Kidney (tissue), 14 donors: ENCODE measurements around the gene ARL3. TPM values are rescaled to one million over a fixed set of nuclear protein-coding genes. Genes with fewer than 3 reads are reported as not detected.

Experiments
- DNase-seq, 5 donors: peaks; one replicate each; pipeline ENCODE4 v3.0.0-alpha.2; 2013 to 2020
- FAIRE-seq: peaks from 2 replicates; lab custom pipeline; 2012; peaks lifted over from hg19 to GRCh38; lab: Jason Lieb, UNC
- H3K27ac ChIP-seq, 2 donors: one replicate each; pipeline ENCODE4 v1.7.0; 2013; ENCODE audit warnings: low read depth in 2 of 2, low read length in 2 of 2, inconsistent platforms in 1 of 2
- H3K27me3 ChIP-seq: one replicate; pipeline ENCODE4 v1.7.1; 2013; ENCODE audit warnings: low read length, inconsistent platforms; ENCODE audit not compliant: control insufficient read depth, insufficient read depth
- H3K36me3 ChIP-seq, 3 donors: one replicate each; pipeline versions ENCODE4 v1.7.0 to v1.7.1; 2013; ENCODE audit warnings: low read length in 3 of 3, control low read depth in 1 of 3, inconsistent platforms in 1 of 3; ENCODE audit not compliant: insufficient read depth in 3 of 3, control insufficient read depth in 2 of 3
- H3K4me1 ChIP-seq, 3 donors: one replicate each; pipeline versions ENCODE4 v1.7.0 to v1.7.1; 2013; ENCODE audit warnings: low read length in 3 of 3, inconsistent platforms in 1 of 3, low read depth in 1 of 3; ENCODE audit not compliant: control insufficient read depth in 2 of 3, insufficient read depth in 2 of 3
- H3K4me3 ChIP-seq, 3 donors: one replicate each; pipeline versions ENCODE4 v1.7.0 to v1.8.1; 2013; ENCODE audit warnings: low read length in 3 of 3, control low read depth in 1 of 3, inconsistent platforms in 1 of 3
- H3K9ac ChIP-seq, 3 donors: one replicate each; pipeline versions ENCODE4 v1.7.0 to v1.7.1; 2013; ENCODE audit warnings: low read length in 3 of 3, control low read depth in 1 of 3, inconsistent platforms in 1 of 3
- H3K9me3 ChIP-seq, 3 donors: one replicate each; pipeline versions ENCODE4 v1.7.0 to v1.7.1; 2013; ENCODE audit warnings: low read length in 3 of 3, control low read depth in 1 of 3, inconsistent platforms in 1 of 3; ENCODE audit not compliant: control insufficient read depth in 2 of 3, insufficient read depth in 1 of 3
- CTCF ChIP-seq: IDR thresholded peaks from 3 replicates; pipeline ENCODE4 v1.5.1; 2012; ENCODE audit warnings: mild to moderate bottlenecking, moderate library complexity, borderline replicate concordance; ENCODE audit not compliant: insufficient read depth; ENCODE audit errors: extremely low read depth
- intact Hi-C: fragments of 100-400 bp; cut with DNase I; formaldehyde crosslinking; loops from one replicate; pipeline ENCODE4 v1.11.1; 2022
- polyA plus RNA-seq: library from polyadenylated mRNA; stranded (reverse); fragments of 350-450 nt; fragmentation: Illumina TruSeq; extraction: RNeasy Lipid Tissue Mini Kit (QIAGEN cat#74804); gene quantifications from one replicate; pipeline ENCODE4 v1.2.3, GENCODE V29; 2014; ENCODE audit warnings: low read depth, low replicate concordance; ENCODE audit not compliant: insufficient read depth
- total RNA-seq: library from RNA; stranded (reverse); fragmentation: NEBNext Ultra II Directional; extraction: Animal tissue kit (Norgen Biotek cat#: 25700); gene quantifications from one replicate; pipeline ENCODE4 v1.2.1, GENCODE V29; 2021
- donor health status: control.
- donor health status: control.
- donor health status: control.
- donor health status: control.
- donor health status: control.
- donor health status: DM: yes; HTN: yes; CAD: no.
- donor health status: Normal renal cell carcinoma (clear cell type).

ARL3 gene
- total and polyA plus RNA-seq, 2 donors from 2014 or later: 16.3 to 28.8 TPM

- Histone ChIP-seq H3K27me3 (no peaks in the 10 kb centered on the region), H3K9ac (no peak overlapping the region), H3K27ac (no peak overlapping the region), H3K9me3 (no peaks in the 10 kb centered on the region), H3K4me3 (no peak overlapping the region), H3K4me1 (peaks cover 0 to 10% (median 7%) of the 10 kb centered on the region in 3 donors), H3K36me3 (peaks cover 2 to 8% (median 4%) of the 10 kb centered on the region in 3 donors)
- DNase-seq: no peak
- no peak for TF ChIP-seq CTCF
- intact Hi-C loops: no loop called here
- no peak for FAIRE-seq
Observed at GRCh38 chr10:102723989-102724388, 9.8 kb upstream of the ARL3 start.

- no peak overlapping the region for H3K4me3 ChIP-seq
- H3K27ac ChIP-seq: no peak overlapping the region
- peaks cover 3 to 14% (median 14%) of the 10 kb centered on the region in 3 donors for H3K4me1 ChIP-seq
- no peak for DNase-seq
- no peaks in the 10 kb centered on the region for H3K36me3 ChIP-seq
- intact Hi-C loops: no loop called here
- no peaks in the 10 kb centered on the region for H3K9me3 ChIP-seq
- TF ChIP-seq CTCF: no peak
- no peak overlapping the region for H3K9ac ChIP-seq
- FAIRE-seq: no peak
- no peaks in the 10 kb centered on the region for H3K27me3 ChIP-seq
Observed at GRCh38 chr10:102721954-102722353, 7.8 kb upstream of the ARL3 start.

- no peak for DNase-seq
- H3K27ac ChIP-seq: peak overlapping the region; percentile 34 to 59
- peaks cover 3 to 17% (median 14%) of the 10 kb centered on the region in 3 donors for H3K4me1 ChIP-seq
- intact Hi-C loops: no loop called here
- TF ChIP-seq CTCF: no peak
- H3K36me3 ChIP-seq: no peaks in the 10 kb centered on the region
- no peaks in the 10 kb centered on the region for H3K27me3 ChIP-seq
- no peak overlapping the region for H3K9ac ChIP-seq
- H3K9me3 ChIP-seq: no peaks in the 10 kb centered on the region
- FAIRE-seq: no peak
- H3K4me3 ChIP-seq: no peak overlapping the region
Observed at GRCh38 chr10:102720775-102721301, 6.6 kb upstream of the ARL3 start.

GRCh38 chr10:102720337-102720736 lies 6.1 kb upstream of the ARL3 start:
- FAIRE-seq: no peak
- H3K9me3 ChIP-seq: no peaks in the 10 kb centered on the region
- no peak overlapping the region for H3K9ac ChIP-seq
- H3K27me3 ChIP-seq: no peaks in the 10 kb centered on the region
- DNase-seq: no peak
- peak overlapping the region in 1 of 2 donors; percentile 59 for H3K27ac ChIP-seq
- no peak overlapping the region for H3K4me3 ChIP-seq
- no peaks in the 10 kb centered on the region for H3K36me3 ChIP-seq
- intact Hi-C loops: no loop called here
- no peak for TF ChIP-seq CTCF
- H3K4me1 ChIP-seq: peaks cover 3 to 18% (median 16%) of the 10 kb centered on the region in 3 donors
